HG02798 (cell line): Measurements from ENCODE around the gene MMP1.

Experiments
- ATAC-seq: cut with Tn5 transposase; IDR thresholded peaks from one replicate; pipeline ENCODE4 v1.9.1; 2021; ENCODE audit warnings: mild to moderate bottlenecking; ENCODE audit not compliant: unreplicated experiment, poor library complexity

Gene MMP1

DNA sequence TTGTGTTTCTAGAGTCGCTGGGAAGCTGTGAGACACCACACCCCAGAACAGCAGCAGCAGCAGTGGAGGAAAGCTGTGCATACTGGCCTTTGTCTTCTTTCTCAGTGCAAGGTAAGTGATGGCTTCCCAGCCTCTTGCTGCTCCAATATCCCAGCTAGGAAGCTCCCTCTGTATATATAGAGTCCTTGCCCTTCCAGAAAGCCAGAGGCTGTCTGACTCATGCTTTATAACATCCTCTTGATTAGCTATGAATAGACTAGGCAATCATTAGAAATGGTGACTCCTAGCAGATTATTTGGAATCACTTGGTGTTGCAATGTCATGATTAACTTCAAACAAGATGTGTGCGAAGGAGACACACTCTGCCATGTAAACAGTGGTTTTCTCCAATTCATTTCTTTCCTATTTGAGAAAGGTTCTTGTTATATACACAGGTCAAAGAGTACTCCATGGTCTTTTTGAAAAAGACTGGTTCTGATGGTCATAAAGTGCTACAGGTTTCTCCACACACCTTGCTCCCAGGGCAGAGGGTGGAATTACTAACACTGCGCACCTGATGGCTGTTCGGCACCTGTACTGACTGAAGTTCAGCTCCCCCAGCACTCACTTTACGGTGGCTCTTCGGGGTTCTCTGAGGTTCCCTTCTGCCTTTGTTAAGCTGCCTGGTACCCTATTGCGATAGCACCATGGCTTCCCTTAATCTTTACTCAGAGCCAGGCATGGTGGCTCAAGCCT is at the start of gene MMP1:
TSS of gene MMP1 (minus strand) at position 149 of the 735 bp plus-strand sequence. CDS start at position 81, 68 bp downstream.
- ATAC-seq, result no peak

DNA sequence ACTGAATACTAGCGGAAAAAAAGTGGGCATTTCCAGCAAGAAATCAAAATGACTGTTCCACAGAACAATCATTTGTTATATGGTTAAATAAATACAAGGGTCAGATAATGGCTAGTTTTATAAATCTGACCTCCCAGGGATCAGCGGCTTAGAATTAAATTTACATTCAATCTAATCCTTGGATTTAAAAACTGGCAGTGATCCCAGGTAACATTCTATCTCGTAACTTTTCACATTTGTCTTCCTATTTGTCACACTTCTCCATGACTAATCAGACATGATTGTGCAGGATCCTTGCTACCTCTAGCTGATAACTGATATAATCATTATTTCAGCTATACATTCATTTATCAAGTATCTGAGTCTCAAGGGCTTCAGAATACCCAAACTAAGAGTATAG is 48.3 kb upstream of the MMP1 start:
- no peak for ATAC-seq

DNA sequence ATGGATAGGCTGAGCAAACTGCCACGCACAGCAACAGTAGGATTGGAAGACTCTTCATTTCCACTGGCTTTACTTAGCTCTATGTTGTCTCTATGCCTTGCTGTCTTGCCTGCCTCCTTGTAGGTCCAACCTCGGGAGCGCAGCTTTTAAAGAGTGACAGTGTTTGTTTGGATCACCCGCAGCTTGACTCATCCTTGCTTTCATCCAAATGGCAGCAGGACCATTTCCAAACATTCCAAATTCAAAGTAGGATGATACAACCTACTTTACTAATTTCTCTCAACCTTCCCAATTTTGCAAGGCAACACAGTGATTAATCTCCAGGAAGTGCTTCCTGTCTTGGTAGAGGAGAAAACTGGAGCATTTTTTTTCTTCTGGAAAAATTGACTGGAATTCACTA is 45.5 kb upstream of the MMP1 start, which contains the start of gene MMP3:
TSS of gene MMP3 (minus strand) at position 121 of the 400 bp plus-strand sequence. CDS start at position 58, 63 bp downstream.
- ATAC-seq, result no peak

DNA sequence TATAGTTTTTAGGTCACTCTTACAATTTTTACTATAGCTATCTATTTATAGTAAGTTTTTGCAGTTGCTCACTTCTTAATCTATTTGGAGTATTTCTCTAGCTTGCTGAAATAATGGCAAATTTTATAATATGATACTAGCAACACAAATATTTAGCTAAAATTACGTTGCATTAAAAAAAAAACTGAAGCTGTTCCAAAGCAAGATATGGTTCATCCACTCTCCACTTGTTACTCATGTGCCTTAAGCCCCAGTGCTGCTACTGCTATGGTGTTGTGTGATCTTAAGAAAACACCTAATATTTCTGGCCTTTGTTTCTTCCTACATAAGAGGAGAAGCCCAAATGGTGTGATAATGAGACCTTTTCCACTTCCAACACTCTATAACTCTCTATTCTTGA is 45.0 kb upstream of the MMP1 start:
- ATAC-seq, result no peak

DNA sequence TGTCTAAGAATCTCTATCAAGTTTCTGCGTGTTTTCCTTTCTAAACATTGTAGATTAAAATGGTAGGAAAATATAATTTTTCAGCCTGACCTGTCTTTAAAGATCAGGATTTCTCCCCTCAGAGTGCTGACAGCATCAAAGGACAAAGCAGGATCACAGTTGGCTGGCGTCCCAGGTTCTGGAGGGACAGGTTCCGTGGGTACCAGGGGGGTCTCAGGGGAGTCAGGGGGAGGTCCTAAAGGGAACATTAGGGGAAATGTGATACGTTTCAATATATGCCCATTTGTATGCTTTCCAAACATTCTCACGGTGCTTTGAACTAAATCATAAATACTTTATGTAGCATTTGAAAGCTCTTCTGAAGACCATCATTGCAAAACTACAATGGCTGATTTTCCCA is 42.1 kb upstream of the MMP1 start:
- ATAC-seq, result no peak

DNA sequence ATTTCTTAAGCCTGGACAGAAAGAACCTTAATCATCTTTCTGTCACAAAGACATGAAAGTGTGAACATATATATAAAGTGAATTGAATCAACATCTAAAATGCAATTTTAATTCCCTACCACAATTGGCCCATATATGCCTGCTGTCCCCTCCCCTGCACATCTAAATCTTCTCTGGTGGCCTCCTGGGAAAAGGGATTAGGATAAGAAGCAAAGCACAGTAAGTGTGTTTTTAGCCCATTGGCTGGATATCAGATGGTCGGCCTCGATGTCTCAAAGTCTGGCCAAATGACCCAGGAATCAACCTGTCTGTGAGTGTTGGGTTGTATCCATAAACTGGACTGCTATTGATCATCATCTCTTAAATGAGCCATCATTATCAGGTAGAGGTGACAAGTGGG is 39.7 kb upstream of the MMP1 start:
- ATAC-seq, result no peak

DNA sequence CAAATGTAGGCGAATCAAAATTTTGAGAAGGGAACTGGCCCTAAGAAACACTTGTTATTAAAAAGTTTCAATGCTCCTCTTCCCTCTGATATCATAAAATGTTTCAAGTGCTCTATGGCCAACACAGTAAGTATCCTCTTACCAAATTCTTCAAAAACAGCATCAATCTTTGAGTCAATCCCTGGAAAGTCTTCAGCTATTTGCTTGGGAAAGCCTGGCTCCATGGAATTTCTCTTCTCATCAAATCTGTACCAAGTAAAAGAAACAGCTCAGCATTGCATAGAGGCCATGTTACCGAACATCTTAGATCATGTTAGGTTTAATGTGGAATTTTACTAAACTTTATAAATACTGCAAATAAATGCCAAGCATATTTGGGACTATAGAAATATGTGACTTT is 39.2 kb upstream of the MMP1 start:
- no peak for ATAC-seq

DNA sequence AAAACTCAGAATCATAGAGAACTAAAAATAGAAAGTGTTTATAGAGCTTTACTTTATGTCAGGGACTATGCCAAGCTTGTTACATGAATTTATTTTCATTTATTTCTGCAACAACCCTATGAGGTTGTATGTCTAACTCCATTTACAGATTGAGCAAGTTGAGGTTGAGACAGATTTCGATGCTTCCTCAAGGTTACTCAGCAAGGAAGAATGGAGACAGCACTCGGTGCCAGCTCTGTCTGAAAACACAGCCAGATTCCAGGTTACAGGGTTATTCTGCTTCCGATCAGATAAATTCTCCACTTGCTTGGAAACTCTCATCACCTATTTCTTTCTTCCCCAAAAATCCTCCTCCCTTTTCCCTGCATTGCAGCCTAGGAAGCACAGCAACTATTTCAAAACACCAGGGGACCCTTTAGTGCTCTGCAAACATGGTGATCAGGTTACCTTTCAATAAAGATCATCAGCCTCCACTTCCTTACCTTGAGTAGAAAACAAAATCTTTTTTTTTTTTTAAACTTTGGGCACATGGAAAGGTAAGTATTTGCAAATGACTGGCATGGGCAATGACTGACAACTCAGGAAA is 38.4 kb upstream of the MMP1 start:
- ATAC-seq, result no peak

DNA sequence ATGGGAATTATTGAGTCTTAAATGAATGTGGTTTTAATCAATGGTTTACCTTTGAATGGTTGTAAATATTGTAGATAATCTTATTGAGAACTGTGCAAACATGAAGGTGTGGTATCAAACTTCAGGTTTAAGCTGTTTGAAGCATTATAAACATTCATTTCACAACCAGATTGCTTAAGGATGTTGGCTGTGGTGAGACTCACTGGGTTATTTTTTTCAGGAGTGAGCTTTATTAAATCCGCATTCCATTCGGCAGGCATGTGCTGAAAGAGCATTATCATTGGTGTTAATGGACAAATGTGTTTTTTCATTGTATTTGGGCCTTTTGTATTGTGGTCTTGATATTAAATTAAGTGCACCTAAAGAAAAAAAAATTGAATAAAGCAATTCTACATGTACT is 35.8 kb upstream of the MMP1 start:
- no peak for ATAC-seq

DNA sequence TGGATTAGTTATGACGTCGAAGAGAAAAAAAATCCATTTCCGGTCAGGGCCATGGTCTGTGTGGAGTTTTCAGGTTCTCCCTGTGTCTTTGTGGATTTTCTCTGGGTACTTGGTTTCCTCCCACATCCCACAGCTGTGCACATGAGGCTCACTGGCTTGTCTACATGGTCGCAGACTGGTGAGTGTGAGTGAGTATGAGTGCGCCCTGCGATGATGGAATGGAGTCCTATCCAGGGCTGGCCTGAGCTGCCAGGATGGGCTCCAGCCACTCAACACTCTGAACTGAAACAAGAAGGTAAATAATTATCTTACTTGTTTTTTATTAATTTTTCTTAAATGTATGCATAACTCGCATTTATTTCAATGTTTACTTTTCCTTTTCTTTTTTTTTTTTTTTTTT is 34.7 kb upstream of the MMP1 start:
- no peak for ATAC-seq

DNA sequence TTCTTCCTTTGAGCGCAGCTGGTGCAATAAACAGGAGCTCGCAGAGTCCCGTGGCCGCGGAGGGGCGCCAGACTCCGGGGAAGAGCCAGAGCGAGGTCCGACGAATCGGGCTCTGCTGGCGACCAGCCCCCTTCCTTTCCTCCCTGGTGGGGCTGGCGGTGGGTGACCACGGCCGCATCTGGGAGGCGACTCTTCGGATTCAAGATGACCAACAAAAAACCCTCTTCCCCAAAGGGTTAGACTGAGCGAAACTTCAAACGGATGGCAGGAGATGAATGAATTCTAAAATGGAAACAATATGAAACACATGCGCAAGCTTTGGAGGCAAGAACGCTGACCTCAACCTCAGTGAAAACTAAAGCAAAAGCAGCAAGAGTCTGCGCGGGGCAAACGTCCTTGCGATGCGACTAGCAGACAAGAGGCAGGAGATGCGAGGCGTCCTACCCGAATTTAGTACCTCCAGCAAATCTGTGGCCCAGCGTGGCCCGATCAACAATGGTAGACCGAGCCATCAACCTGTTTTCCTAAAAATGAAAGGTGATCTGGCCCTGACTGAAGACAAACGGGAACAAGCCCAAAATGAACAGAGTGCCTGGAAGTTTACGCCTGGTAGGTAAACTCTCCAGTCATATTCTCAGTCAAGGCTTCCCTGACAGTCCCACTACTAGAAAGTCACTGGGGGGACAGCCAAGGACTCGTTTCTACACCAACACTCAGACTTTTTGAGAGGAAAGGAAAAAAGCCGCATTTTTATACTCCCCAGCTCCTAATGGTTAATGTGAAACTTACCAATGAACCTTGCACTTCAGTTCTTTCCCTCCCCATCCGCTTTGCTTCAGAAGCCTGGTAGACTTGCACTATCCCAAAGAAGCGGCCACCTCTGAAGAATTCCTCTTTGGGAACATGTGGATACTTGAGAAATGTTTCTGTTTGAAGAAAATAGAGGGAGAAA is 33.8 kb upstream of the MMP1 start:
- ATAC-seq, result no peak

DNA sequence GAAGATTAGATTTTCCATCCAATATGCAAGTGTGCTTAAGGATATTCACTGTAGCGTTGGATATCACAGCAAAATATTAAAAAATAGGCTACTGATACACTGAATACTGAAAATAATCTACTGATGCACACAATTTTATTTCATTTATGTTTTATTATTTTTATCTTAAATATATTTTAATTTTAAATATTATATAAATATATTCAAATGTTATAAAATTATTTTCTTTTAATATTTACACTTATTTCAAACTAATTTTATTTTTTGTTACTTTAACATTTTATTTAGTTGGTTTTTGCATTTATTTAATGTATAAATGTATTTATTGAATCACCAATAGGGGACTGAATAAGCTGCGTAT is 33.1 kb upstream of the MMP1 start:
- no peak for ATAC-seq

DNA sequence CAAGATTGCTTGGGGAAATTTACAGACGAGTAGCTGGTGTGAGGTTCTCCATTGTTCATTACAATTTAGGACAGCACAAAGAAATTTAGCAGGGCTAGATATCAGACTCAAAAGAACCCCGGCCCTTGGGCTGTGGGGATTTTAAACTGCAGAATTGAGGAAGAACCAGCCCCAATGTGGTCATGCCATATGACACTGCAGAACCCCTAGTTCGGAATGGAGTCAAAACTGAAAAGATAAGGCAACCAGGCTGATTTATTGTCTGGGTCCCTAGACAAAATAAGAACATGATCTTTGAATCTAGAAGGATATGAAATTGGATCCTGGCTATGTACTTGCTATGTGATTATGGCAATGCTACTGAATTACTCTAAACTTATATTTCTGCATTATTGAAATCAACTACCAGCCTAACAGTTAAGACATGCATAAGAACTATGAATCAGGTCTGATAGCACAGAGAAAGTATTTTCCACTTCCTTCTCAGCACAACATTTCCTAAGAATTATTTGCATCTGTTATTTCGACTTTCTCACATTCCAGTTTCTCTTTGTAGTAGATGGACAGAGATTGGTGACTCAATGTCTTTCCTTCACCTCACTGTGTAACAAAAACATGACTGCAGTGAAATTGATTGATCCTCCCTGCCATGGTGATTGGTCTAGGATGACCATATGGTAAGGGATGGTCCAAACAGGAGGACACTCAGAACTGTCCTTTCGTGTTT is 32.2 kb upstream of the MMP1 start:
- ATAC-seq, result no peak

DNA sequence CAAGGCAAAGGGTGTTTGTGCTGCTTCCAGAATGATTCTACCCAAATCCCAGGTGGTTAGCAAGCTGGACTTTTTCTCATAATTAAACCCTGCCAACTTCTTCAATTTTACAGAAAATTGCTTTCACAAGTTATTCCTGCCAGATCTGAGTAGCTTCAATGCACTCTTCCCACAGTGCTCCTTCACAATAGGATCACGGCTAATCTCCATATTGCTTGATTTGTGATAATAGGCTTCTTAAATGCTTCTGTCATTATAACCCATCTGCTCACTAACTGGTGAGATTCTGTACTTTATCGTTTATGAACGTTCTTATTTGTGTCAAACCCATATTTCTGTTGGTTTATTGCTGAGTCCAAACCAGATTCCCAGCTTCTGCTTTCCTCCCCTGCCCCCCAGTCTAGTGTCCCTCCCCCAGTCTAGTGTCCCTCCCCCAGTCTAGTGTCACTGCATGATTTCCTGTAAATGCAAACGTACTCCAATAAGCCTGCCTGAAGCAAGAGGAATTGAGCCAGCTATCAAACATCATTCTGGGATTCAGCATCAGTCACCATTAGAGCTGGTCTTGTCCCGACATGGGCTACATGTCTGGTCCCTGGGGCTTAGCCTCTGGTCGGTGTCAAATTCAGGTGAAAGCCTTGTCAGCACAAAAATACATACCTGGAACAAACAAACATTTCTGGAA is 31.5 kb upstream of the MMP1 start:
- ATAC-seq, result no peak

DNA sequence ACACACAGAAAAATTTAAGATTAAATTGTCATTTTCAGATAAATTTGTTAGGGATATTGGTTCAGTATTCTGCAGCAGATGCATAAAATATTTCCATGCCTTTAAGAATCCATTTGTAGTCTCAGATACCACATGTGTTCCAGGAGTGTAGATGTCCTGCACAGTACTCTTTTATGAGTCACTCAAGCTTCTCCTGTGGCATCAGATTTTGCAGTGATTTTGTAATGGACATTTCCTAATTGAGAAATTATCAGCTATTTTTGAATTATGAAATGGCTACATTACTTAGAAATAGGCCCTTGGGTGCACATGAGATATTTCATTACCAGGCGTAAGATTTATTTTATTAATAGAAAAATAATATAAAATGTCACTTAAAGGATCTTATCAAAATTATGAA is 26.6 kb upstream of the MMP1 start:
- no peak for ATAC-seq

DNA sequence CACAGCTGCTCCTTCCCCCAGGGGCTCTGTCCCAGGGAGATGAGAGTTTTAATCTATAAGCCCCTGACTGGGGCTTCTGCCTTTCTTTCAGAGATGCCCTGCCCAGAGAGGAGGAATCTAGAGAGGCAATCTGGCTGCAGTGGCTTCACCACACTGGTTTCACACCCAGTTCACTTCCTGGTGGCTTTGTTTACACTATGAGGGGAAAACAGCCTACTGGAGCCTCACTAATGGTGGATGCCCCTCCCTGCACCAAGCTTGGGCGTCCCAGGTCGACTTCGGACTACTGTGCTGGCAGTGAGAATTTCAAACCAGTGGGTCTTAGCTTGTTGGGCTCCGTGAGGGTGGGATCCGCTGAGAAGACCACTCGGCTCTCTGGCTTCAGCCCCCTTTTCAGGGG is 21.5 kb upstream of the MMP1 start:
- no peak for ATAC-seq

DNA sequence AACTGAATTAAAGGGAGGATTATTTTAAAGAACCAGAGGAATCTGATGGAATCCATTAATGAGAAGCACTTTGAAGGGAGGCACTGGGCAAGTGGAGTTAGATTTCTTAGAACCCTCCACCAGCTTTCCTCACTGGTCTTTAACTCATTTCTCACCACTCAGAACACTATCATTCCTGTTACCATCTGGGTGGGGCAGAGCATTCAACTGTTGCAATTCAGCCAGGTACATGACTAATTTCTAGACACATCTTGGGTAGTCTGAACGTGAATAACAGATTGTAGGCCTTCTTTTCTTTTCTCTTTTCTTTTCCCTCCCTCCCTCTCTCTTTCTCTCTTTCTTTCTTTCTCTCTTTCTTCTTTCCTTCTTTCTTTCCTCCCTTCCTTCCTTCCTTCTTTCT is 15.5 kb upstream of the MMP1 start:
- no peak for ATAC-seq

DNA sequence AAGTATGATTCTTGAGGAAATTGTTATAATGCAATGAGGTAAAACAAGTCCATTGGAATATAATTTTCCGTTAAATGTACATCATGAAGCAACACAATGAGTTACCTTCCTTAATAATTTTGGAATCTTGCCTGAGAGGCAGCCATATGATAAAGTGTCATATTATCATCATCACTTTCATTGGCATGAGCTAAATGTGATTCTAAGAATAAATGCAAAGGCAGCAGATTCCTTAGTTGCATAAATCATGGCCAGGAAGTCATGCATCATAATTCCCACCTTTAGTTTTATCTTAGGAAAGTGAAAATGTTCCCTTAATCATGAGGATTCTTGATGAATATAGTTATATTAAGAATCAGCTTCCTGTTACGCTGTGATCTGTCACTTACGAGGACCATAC is 14.2 kb upstream of the MMP1 start:
- ATAC-seq, result no peak

DNA sequence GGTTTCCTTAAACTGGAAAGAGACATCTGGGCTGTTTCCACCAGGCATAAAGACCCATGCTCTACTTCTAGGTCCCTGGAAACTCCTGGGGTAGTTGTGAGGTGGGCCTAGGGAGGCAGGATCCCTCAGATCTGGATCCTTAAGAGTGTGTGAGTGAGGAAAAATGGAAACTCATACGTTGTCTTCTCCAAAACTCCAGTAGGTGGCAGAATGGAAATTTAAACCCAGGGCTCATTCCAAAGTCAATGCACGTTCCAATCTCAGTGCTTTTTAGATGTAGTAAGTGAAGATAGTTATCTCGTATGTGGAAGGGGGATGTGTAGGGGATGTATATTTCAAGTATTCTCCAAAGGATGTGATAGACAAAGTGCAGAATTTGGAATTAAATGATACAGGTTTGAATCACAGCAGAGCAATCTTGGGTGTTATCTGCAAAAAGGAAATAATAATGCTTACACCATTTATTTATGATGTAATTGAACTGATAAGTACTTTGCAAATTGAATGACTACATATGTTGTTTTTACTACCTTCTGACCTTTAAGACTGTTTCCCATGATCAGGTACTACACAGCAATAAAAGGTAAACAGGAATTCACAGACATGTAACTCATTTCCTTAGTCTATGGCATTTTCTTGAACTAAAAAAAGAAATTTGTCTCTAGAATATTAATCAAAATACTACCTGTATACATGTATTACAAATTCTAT is 13.1 kb upstream of the MMP1 start:
- ATAC-seq, result no peak
